Loucy (cell line): ENCODE data around the gene CAMSAP1.

Experiments used
- EZH2phosphoT487 ChIP-seq: fragments of 200-600 bp; IDR thresholded peaks from 2 replicates; pipeline ENCODE4 v1.6.1; 2018; ENCODE audit warnings: antibody characterized with exemption, mild to moderate bottlenecking, moderate library complexity, borderline replicate concordance
- TF ChIP-seq, protein P1 (sequence below): fragments of 200-600 bp; sonication (generic); conservative IDR thresholded peaks from 2 replicates; pipeline ENCODE4 v1.5.1; 2014; ENCODE audit warnings: mild to moderate bottlenecking, antibody characterized with exemption, low read length

DNA sequence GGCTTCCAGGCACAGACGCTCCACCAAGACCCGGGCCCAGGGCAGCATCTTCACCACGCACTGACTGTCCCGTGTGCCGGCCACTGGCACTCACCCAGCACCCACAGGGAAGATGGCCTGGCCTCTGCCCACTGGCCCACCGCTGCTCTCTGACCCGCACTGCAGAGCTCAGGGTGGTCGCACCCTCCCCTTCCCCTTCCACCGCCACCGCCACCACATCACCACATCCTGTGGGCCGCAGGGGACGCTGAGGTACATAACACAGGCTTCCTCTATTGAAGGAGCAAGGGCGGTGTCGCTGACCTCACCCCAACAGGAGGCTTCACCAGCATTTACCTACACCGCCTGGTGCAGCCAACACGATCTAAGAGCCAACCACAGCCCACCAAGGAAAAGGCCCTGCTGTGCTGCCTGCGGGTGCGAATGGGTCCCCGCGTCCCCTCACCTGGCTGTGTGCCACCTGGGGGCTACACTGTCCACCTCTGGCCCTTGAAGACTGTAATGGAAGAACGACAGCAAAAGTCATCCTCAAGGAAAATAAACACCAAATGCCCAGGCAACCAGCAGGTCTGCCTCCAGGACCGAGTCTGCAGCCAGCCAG, 101.8 kb downstream of the CAMSAP1 start:
- TF ChIP-seq, protein P1, sequence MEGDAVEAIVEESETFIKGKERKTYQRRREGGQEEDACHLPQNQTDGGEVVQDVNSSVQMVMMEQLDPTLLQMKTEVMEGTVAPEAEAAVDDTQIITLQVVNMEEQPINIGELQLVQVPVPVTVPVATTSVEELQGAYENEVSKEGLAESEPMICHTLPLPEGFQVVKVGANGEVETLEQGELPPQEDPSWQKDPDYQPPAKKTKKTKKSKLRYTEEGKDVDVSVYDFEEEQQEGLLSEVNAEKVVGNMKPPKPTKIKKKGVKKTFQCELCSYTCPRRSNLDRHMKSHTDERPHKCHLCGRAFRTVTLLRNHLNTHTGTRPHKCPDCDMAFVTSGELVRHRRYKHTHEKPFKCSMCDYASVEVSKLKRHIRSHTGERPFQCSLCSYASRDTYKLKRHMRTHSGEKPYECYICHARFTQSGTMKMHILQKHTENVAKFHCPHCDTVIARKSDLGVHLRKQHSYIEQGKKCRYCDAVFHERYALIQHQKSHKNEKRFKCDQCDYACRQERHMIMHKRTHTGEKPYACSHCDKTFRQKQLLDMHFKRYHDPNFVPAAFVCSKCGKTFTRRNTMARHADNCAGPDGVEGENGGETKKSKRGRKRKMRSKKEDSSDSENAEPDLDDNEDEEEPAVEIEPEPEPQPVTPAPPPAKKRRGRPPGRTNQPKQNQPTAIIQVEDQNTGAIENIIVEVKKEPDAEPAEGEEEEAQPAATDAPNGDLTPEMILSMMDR, result no peak
- TF ChIP-seq EZH2phosphoT487, result no peak
